Fibroblast of lung (primary cell): ENCODE measurements around the gene SLC16A7. TPM values are rescaled to one million over a fixed set of nuclear protein-coding genes. Genes with fewer than 3 reads are reported as not detected.

Experiments
- DNase-seq, 2 donors: peaks; one replicate each; pipeline versions ENCODE4 v3.0.0 to v3.0.0-alpha.2; 2010; ENCODE audit warnings: low read depth in 2 of 2
- H2AFZ ChIP-seq: 2 replicates; pipeline ENCODE4 v1.5.1; 2012; ENCODE audit warnings: low read length, control low read depth, inconsistent platforms
- H3K27ac ChIP-seq: 2 replicates; pipeline ENCODE4 v1.5.1; 2011; ENCODE audit warnings: low read length, control low read depth; ENCODE audit not compliant: insufficient read depth
- H3K27me3 ChIP-seq: 2 replicates; pipeline ENCODE4 v1.5.1; 2011; ENCODE audit warnings: mild to moderate bottlenecking, low read length; ENCODE audit not compliant: control insufficient read depth, insufficient read depth
- H3K36me3 ChIP-seq: 2 replicates; pipeline ENCODE4 v1.5.1; 2011; ENCODE audit warnings: low read length; ENCODE audit not compliant: control insufficient read depth, insufficient read depth
- H3K4me1 ChIP-seq: 2 replicates; pipeline ENCODE4 v1.5.1; 2011; ENCODE audit warnings: low read length; ENCODE audit not compliant: control insufficient read depth, insufficient read depth; ENCODE audit errors: extremely low read depth
- H3K4me2 ChIP-seq: 2 replicates; pipeline ENCODE4 v1.5.1; 2011; ENCODE audit warnings: low read length, control low read depth; ENCODE audit not compliant: insufficient read depth; ENCODE audit errors: extremely low read depth
- H3K4me3 ChIP-seq, 4 experiments: fragments of 200-600 bp in 1 of 4; sonication (generic) in 1 of 4; replicated peaks in 1 of 4; 2 replicates each; pipeline ENCODE4 v1.5.1; 2011 to 2016; ENCODE audit warnings: low read length in 4 of 4, low read depth in 3 of 4, mild to moderate bottlenecking in 3 of 4, control low read depth in 2 of 4, inconsistent platforms in 1 of 4, mixed read lengths in 1 of 4; ENCODE audit not compliant: insufficient read depth in 1 of 4; ENCODE audit errors: control extremely low read depth in 1 of 4
- H3K79me2 ChIP-seq: 2 replicates; pipeline ENCODE4 v1.5.1; 2012; ENCODE audit warnings: mild to moderate bottlenecking, low read length, inconsistent platforms; ENCODE audit not compliant: control insufficient read depth, insufficient read depth
- H3K9ac ChIP-seq: 2 replicates; pipeline ENCODE4 v1.5.1; 2011; ENCODE audit warnings: mild to moderate bottlenecking, low read length, control low read depth; ENCODE audit not compliant: insufficient read depth
- H3K9me3 ChIP-seq: 2 replicates; pipeline ENCODE4 v1.5.1; 2012; ENCODE audit warnings: low read depth, low read length; ENCODE audit not compliant: control insufficient read depth, insufficient read depth
- H4K20me1 ChIP-seq: 2 replicates; pipeline ENCODE4 v1.5.1; 2011; ENCODE audit warnings: low read length; ENCODE audit not compliant: control insufficient read depth, insufficient read depth; ENCODE audit errors: extremely low read depth
- CTCF ChIP-seq, 2 donors: IDR thresholded peaks in 1 of 2; conservative IDR thresholded peaks in 1 of 2; 1 replicate in 1 of 2; 2 replicates in 1 of 2; pipeline ENCODE4 v1.5.1; 2011 to 2012; ENCODE audit warnings: low read length in 2 of 2, control low read depth in 1 of 2, inconsistent platforms in 1 of 2, low read depth in 1 of 2, mild to moderate bottlenecking in 1 of 2
- EZH2 ChIP-seq: IDR thresholded peaks from 2 replicates; pipeline ENCODE4 v1.5.1; 2012; ENCODE audit warnings: low read length, control low read depth, mild to moderate bottlenecking; ENCODE audit errors: missing control alignments
- polyA plus RNA-seq, 2 donors: library from polyadenylated mRNA; depleted of rRNA in 1 of 2; stranded (reverse) in 1 of 2; unstranded in 1 of 2; fragments of >200 nt; gene quantifications; 2 replicates each; pipeline ENCODE4 v1.2.1, GENCODE V29; 2011 to 2012; ENCODE audit warnings: missing spikeins in 1 of 2
- total RNA-seq: library from RNA; depleted of rRNA; stranded (reverse); fragments of >200 nt; gene quantifications from 2 replicates; pipeline ENCODE4 v1.2.1, GENCODE V29; 2014

Gene SLC16A7
- total and polyA plus RNA-seq, 2 donors (not counting 1 experiment from before 2014, with no cell fraction given): 40.2 to 110 TPM

- Histone ChIP-seq H3K27ac (no peak overlapping the region), H3K9me3 (no peaks in the 10 kb centered on the region), H3K27me3 (no peaks in the 10 kb centered on the region), H3K4me3 (no peak overlapping the region), H3K36me3 (no peaks in the 10 kb centered on the region), H3K79me2 (no peaks in the 10 kb centered on the region), H3K4me2 (no peak overlapping the region), H3K4me1 (no peaks in the 10 kb centered on the region), H3K9ac (no peak overlapping the region), H2AFZ (no peak overlapping the region), H4K20me1 (no peaks in the 10 kb centered on the region)
- no peak for DNase-seq
- TF ChIP-seq EZH2 (no peak), CTCF (conservative IDR thresholded peaks at IDR 0.05 in 1 of 2, IDR thresholded peaks at IDR 0.05 in 1 of 2; ENCODE audit: low read depth in 1 of 2, low read length in 2 of 2) (no peak)
These were observed 119.6 kb downstream of the SLC16A7 start for GRCh38 chr12:59715434-59715833.

- Histone ChIP-seq H3K27me3 (no peaks in the 10 kb centered on the region), H3K9ac (no peak overlapping the region), H3K27ac (no peak overlapping the region), H3K4me3 (no peak overlapping the region), H3K79me2 (no peaks in the 10 kb centered on the region), H3K9me3 (no peaks in the 10 kb centered on the region), H3K36me3 (no peaks in the 10 kb centered on the region), H2AFZ (no peak overlapping the region), H3K4me2 (no peak overlapping the region), H4K20me1 (no peaks in the 10 kb centered on the region), H3K4me1 (no peaks in the 10 kb centered on the region)
- TF ChIP-seq EZH2 (no peak), CTCF (conservative IDR thresholded peaks at IDR 0.05 in 1 of 2, IDR thresholded peaks at IDR 0.05 in 1 of 2; ENCODE audit: low read depth in 1 of 2, low read length in 2 of 2) (no peak)
- peak in 1 of 2 donors; percentile 26 for DNase-seq
These were observed 120.2 kb downstream of the SLC16A7 start for GRCh38 chr12:59716043-59716442.

GRCh38 chr12:59717436-59717835, 121.6 kb downstream of the SLC16A7 start:
- Histone ChIP-seq H3K27me3 (no peaks in the 10 kb centered on the region), H3K9me3 (no peaks in the 10 kb centered on the region), H3K36me3 (no peaks in the 10 kb centered on the region), H3K4me3 (no peak overlapping the region), H3K27ac (no peak overlapping the region), H3K79me2 (no peaks in the 10 kb centered on the region), H4K20me1 (no peaks in the 10 kb centered on the region), H3K4me1 (no peaks in the 10 kb centered on the region), H3K4me2 (no peak overlapping the region), H2AFZ (no peak overlapping the region), H3K9ac (no peak overlapping the region)
- DNase-seq: no peak
- no peak for TF ChIP-seq EZH2
